NCI-H446 (cell line): Measurements from ENCODE around the gene JAG1.

ENCODE experiments used
- DNase-seq, 2 experiments: peaks; one replicate each; lab custom pipeline; 2025; lab: John Stamatoyannopoulos, UW

The JAG1 gene

GRCh38 chr20:10673842-10674683 lies at the start of gene JAG1:
TSS of gene JAG1 (minus strand) at chr20:10673999. CDS start at chr20:10673530, 469 bp downstream.
- peak; percentile 87 to 97 for DNase-seq

GRCh38 chr20:10721976-10722375 lies 48.2 kb upstream of the JAG1 start:
- DNase-seq = no peak

- DNase-seq = no peak
These were observed 47.5 kb upstream of the JAG1 start for GRCh38 chr20:10721137-10721896.

GRCh38 chr20:10720565-10720964 lies 46.8 kb upstream of the JAG1 start:
- DNase-seq = peak in 1 of 2 experiments; percentile 36

DNA sequence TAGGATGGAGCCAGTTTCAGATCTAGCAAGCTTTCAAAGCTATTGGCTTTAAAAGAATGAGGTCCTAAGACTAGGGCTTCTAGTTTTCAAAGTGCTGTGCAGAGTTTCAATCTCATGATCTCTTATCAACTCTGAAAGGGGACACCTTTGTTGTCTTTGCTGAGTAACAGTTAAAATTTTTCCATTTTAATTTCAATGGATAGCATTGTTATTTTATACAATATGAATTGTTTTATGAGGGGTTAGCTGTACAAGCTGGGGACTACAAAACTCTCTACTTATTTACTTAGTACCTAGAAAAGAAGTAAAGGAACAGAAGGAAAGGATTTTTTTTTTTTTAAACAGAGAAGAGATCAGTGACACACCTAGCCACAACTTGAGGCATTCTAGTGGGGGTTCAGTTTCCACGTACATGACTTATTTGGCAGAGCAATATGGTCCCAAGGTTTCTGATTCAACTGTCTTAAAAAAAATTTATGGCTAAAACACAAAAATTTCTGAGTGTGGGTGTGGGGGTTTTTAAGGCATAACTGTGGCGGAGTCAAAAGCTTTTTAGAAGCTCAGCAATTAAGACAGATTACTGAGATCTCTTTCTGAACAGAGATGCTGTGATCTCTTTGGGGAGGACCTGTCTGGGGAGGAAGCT lies 46.1 kb upstream of the JAG1 start:
- DNase-seq = no peak

DNA sequence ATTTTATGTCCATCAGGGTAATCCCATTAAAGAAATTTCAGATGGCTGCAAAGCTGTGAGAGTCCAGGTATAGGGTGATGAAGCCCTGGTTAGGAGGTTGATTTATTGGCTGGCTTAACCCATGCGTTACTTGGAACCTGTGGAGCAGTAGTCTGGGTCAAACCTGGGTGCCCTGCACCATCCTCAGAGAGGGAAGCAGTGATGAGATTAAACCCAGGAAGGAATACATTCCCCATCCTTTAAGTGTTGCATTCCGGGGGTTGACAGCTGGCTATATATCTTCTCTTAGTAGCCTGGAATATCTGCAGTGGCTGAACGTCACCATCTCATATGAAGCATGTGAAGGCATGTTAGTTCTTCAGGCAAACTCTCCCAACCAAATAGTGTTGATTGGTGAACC lies 44.9 kb upstream of the JAG1 start:
- DNase-seq = no peak

DNA sequence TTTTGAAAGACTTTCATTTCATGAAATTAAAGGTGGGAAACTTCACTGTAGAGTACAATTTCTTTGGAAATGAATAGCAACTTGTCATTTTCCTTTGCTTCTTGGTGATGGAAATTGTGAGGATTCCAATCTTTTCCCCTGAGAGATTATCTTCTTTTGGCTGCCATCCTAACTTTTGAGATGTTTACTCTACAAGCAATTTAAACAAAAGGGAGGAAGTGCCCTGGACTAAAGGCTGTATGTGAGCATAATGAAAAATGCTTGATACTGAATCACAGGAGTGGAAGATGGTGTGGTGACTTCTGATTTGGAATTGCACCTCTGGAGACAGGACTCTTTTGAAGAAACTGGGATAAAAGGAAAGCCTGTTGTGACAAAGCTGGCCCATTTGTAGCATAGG lies 43.1 kb upstream of the JAG1 start:
- DNase-seq = peak in 1 of 2 experiments; percentile 48

DNA sequence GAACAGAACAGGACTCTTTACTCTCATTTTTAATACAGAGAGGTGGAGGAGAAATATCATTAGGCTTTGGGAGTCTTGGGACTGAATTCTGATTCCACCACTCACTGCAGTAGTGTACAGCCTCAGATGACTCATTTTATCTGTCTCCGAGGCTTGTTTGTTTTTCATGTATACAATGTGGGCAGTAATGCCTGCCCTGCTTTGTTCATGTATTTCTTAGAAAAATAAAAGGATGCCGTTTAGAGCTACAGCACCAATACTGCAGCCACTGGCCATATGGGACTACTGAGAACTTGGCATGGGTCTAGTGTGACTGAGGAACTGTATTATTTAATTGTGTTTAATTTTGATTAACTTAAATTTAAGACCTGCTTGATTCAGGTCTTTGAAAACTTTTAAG lies 41.2 kb upstream of the JAG1 start:
- DNase-seq = peak in 1 of 2 experiments; percentile 52

DNA sequence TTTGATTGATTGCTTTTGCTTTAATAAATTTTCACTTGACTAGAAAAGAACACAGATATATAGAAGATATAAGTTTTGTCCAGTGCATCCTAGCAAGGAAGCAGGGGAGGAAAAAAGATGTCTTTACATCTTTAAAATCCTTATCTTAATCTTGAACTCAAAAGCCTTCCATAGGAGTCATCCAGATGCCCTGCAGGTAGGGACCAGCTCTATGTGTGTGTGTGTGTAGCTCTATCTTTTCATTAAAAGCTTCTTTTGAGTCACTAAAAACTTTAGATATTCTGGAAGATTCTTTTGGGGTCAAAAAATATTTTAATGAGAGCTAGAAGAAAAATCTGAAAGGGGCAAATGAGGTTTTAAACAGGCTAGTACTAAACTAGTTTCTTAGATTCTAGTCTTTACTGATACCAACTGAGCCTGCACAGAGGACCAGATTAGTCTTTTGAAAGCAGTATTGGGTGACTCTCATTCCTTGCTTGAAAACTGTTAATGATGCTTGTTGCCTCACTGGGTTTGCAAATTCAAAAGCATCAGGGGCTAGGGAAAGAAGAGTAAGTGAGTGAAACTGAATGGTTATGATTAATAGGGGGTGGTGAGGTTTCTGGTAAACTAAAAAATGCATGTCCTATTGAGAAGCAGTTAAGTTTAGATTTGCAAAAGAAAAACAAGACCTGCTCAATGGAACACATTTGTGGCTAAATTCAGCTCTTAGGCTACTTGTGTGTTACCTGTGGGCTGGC lies 40.6 kb upstream of the JAG1 start:
- DNase-seq = no peak

DNA sequence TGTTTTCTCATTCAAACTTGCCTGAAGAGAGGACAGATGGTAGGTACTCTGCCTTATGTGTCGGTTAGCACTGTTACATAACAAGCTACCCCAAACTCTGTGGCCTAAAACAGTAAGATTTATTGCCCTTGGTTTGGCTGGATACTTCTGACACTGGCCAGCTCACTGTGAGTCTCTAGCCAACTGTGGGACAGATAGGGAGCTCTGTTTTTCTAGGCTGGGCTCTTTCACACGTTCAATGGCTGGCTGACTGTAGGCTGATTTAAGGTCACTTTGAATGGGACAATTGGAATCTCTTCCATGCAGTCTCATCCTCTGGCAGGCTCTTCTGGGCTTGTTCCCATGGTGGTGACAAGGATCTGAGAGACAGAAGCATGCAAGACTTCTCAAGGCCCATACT lies 39.4 kb upstream of the JAG1 start:
- peak in 1 of 2 experiments; percentile 65 for DNase-seq

GRCh38 chr20:10711903-10712451 lies 38.2 kb upstream of the JAG1 start:
- DNase-seq = no peak

- DNase-seq = no peak
These were observed 37.4 kb upstream of the JAG1 start for GRCh38 chr20:10710991-10711775.

DNA sequence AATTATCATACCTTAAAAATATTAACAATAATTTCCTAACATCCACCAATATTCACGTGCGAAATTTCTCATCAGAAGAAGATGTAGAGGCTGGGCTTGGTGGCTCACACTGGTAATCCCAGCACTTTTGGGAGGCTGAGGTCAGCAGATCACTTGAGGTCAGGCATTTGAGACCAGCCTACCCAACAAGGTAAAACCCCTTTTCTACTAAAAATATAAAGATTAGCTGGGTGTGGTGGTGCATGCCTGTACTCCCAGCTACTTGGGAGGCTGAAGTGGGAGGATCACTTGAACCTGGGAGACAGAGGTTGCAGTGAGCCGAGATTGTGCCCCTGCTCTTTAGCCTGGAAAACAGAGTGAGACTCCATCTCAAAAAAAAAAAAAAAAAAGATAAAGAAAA lies 36.1 kb upstream of the JAG1 start:
- no peak for DNase-seq

DNA sequence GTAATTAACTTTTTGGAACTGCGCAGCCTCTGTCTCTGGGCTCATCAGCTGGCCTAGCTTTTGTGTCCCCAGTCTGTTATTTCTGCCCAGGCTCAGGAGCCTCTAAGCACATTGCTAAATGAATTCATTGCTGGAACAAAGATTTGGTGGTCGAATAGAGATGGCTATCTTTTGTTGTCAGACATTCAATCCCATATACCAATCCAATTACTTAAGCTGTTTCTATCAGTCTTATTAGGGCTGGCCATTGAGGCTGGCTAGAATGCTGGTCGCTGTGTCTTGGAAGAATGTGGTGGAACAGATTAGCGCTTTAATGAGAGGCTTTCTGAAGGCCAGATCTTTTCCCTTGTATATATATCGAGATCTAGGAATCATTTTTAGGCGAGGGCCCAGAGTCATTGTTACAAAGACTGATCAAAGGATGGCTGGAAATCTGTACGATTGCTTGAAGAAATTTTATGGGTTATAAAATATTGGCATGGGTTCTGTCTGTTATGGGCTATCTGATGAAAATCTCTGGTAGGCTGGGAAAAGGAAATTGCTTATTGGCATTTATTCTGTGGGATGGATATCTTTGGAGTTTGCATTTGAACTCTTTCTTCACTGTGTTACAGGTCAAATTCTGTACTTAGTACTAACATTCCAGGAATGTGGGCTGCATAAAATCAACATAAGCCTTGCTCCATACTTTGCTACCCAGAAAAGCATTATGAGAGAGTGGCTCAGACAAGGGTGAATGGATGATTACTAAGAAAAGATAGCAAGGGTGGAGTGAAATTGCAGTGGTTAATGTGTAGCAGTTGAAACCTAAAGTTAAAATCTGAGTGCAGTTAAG lies 34.8 kb upstream of the JAG1 start:
- no peak for DNase-seq

GRCh38 chr20:10707791-10708190 lies 34.0 kb upstream of the JAG1 start:
- no peak for DNase-seq

- peak in 1 of 2 experiments; percentile 62 for DNase-seq
These were observed 33.3 kb upstream of the JAG1 start for GRCh38 chr20:10707068-10707467.

DNA sequence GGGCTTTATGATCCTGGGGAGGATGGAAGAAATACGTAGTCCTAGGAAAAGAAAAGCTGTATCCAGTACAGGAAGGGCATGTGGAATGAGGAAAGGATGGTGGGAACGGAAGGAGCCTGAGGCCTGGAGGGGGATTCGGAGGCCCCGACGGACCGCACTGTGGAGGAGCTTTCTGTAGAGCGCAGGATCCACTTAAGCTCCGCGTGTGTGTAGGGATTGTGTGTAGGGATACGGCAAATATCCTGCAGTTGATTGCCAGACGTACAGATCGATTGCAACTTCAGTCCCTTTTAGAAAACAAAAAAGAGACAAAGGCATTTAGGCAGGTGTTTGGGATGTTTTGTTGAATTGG lies 32.6 kb upstream of the JAG1 start:
- no peak for DNase-seq

- no peak for DNase-seq
These were observed 32.1 kb upstream of the JAG1 start for GRCh38 chr20:10705801-10706459.

DNA sequence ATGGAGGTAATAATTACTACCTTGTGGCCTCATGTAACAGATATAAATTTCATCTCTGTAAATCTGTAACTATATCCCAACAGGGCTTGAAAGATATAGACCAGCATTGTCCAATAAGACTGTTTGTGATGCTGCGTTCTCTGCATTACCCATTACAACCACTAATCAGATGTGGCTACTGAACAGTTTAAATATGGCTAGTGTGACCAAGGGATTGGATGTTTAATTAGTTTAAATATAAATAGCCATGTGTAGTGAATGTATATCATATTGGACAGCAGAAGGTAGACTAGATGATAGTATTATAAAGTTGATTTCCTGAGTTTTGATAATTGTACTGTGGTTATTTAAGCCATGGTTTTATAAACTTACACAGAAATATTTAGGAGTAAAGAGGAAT lies 27.8 kb upstream of the JAG1 start:
- DNase-seq = no peak

GRCh38 chr20:10699941-10700340 lies 26.1 kb upstream of the JAG1 start:
- DNase-seq = no peak
